ENCODE measurements around the gene MPND. TPM values are rescaled to one million over a fixed set of nuclear protein-coding genes. Genes with fewer than 3 reads are reported as not detected.

The MPND gene
- total RNA-seq, 6 experiments from 2014 or later, result 6.4 to 21.7 (median 19.6) TPM

DNA sequence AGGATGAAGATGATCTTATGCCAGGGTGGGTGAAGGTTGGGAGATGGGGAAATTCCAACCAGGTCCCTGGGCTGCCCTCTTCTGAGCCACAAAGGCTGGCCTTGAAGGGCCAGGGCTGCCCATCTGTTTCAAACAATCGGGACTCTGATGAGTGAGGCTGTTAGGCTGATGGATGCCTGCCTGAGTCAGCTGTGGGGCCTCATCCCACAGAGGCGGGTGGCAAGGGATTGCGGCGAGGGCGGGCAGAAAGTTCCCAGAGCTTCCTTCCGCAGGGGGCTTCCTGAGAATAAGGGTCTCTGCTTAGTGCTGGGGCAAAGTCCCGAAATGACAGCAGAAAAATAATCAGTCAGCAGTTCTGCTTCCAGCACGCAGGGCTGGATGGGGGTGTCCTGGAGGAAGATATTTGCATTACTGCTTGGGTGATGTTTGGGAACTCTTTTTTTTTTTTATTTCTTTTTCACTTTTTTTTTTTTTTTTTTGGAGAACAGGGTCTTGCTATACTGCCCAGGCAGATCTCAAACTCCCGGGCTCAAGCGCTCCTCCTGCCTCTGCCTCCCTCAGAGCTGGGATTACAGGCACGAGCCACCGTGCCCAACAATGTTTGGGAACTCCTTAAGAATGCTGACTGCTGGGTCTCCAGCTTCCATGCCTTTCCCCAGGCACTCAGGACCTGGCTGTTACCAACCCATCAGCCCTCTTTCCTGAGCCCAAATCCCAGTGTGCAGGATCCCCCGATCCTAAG, 42.9 kb downstream of the MPND start:
- 63% methylated on average over 7 of the region's 13 CpGs for WGBS (ENCODE audit: insufficient coverage, low coverage, low lambda C conversion rate, missing lambda C conversion rate)
- H3K27me3 ChIP-seq, result no peaks in the 10 kb centered on the region
- intact Hi-C loops (cut with DNase I), result no loop called here
- peaks cover 0 to 52% (median 29%) of the 10 kb centered on the region in 4 donors for H3K4me1 ChIP-seq
- ATAC-seq (no peak), DNase-seq (no peak)
- H3K27ac ChIP-seq, result no peak overlapping the region
- H3K9me3 ChIP-seq, result no peaks in the 10 kb centered on the region
- no peak overlapping the region for H3K4me3 ChIP-seq
- peaks cover 0 to 10% (median 3%) of the 10 kb centered on the region in 4 donors for H3K36me3 ChIP-seq
- TF ChIP-seq POLR2A (IDR thresholded peaks at IDR 0.05), result no peak
- TF ChIP-seq, protein P1, sequence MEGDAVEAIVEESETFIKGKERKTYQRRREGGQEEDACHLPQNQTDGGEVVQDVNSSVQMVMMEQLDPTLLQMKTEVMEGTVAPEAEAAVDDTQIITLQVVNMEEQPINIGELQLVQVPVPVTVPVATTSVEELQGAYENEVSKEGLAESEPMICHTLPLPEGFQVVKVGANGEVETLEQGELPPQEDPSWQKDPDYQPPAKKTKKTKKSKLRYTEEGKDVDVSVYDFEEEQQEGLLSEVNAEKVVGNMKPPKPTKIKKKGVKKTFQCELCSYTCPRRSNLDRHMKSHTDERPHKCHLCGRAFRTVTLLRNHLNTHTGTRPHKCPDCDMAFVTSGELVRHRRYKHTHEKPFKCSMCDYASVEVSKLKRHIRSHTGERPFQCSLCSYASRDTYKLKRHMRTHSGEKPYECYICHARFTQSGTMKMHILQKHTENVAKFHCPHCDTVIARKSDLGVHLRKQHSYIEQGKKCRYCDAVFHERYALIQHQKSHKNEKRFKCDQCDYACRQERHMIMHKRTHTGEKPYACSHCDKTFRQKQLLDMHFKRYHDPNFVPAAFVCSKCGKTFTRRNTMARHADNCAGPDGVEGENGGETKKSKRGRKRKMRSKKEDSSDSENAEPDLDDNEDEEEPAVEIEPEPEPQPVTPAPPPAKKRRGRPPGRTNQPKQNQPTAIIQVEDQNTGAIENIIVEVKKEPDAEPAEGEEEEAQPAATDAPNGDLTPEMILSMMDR (IDR thresholded peaks at IDR 0.05), result peak in 1 of 4 donors; percentile 5

DNA sequence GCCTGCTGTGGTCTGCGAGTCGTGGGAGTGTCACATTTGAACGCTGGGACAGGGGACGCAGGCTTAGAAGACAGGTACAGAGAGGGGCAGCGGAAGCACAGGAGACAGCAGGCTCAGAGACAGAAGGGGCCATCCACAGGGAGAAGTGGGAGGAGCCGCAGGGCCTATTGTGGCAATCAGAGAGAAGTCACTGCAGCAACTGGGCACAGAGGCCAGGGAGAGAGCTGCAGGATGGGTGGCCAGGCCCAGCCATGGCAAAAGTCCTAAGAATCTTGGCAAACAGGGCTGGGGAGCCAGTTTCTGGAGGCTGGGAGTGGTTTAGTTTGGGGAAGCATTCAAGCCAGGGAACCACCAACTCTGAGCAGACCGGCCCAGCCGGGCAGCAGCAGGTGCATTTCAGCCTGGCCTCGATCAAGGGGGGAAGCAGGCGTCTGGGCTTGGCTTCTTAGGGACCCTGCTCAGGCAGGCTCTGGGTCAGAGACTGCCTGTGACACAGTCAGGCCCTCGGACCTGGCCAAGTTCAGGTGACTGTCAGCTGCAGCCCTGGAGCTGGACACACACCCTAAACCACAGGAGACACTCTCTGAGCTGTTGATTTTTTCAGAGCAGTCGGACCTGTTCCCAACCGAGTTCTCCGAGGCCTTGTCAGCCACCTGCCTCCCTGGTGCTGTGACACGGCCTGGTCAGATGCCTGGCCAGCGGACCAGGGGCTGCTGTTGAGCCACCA, 45.1 kb downstream of the MPND start:
- peak overlapping the region; percentile 75 to 88 (median 79) for H3K27ac ChIP-seq
- 24% methylated on average over 10 of the region's 16 CpGs for WGBS (ENCODE audit: insufficient coverage, low coverage, low lambda C conversion rate, missing lambda C conversion rate)
- DNase-seq (peak; percentile 62 to 82 (median 80)), ATAC-seq (peak; percentile 38 to 65 (median 58))
- TF ChIP-seq POLR2A (IDR thresholded peaks at IDR 0.05), result peak; percentile 59
- TF ChIP-seq, protein P1 (IDR thresholded peaks at IDR 0.05), result no peak
- H3K4me1 ChIP-seq, result peaks cover 0 to 73% (median 42%) of the 10 kb centered on the region in 4 donors
- H3K9me3 ChIP-seq, result no peaks in the 10 kb centered on the region
- peaks cover 0 to 8% (median 3%) of the 10 kb centered on the region in 4 donors for H3K36me3 ChIP-seq
- no peaks in the 10 kb centered on the region for H3K27me3 ChIP-seq
- H3K4me3 ChIP-seq, result no peak overlapping the region
- intact Hi-C loops (cut with DNase I), result no loop called here

DNA sequence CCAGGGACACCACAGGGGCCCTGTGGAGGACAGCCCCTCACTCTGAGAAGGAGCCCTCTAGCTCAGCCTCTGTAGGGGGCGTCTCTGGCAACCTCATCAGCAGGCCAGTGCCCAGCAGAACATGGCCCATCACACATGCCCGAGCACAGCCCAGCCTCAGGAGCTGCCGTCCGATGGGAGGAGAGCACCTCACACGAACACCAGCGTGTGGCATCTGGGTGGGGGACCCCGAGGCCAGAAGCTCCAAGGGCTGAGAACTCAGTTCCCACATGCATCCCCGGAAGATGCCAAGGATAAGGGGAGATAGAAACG, 45.7 kb downstream of the MPND start:
- H3K27me3 ChIP-seq, result no peaks in the 10 kb centered on the region
- H3K36me3 ChIP-seq, result peaks cover 0 to 6% (median 3%) of the 10 kb centered on the region in 4 donors
- DNase-seq, result no peak
- TF ChIP-seq POLR2A (IDR thresholded peaks at IDR 0.05), result no peak
- TF ChIP-seq, protein P1 (IDR thresholded peaks at IDR 0.05), result no peak
- H3K4me1 ChIP-seq, result peaks cover 0 to 78% (median 42%) of the 10 kb centered on the region in 4 donors
- ATAC-seq, result no peak
- peak overlapping the region; percentile 75 to 88 (median 79) for H3K27ac ChIP-seq
- no peaks in the 10 kb centered on the region for H3K9me3 ChIP-seq
- 38% methylated on average over 4 of the region's 9 CpGs for WGBS (ENCODE audit: insufficient coverage, low coverage, low lambda C conversion rate, missing lambda C conversion rate)
- intact Hi-C loops (cut with DNase I), result no loop called here
- no peak overlapping the region for H3K4me3 ChIP-seq

DNA sequence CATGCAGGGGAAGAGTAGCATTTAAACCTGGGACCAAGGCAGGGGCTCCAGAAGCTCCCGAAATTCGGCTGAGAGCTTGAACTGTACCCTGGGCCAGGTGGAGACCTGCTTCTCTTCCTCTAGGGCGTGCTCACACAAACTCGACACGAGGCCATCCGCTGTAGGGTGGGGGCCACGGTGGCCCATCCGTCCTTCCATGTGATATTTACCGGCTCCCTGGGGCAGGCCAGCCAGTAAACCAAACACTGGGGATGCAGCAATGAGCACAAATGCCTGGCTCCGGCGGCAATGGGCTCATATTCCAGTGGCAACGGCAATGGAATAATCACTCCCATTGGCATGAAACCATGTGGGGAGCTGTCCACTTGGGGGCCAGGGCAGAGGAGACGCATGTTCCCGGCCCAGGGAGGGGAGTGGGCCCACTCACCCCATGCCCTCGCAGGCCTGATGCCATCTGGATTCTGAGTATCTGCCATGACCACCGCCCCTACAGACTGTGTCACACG, 46.2 kb downstream of the MPND start:
- Histone ChIP-seq H3K9me3 (no peaks in the 10 kb centered on the region), H3K36me3 (peaks cover 0 to 4% (median under 1%) of the 10 kb centered on the region in 4 donors), H3K27ac (peak overlapping the region; percentile 75 to 88 (median 79)), H3K4me1 (peaks cover 0 to 83% (median 42%) of the 10 kb centered on the region in 4 donors), H3K27me3 (no peaks in the 10 kb centered on the region), H3K4me3 (peak overlapping the region in 2 of 3 donors; percentile 19 to 36)
- 18% methylated on average over 2 of the region's 17 CpGs for WGBS (ENCODE audit: insufficient coverage, low coverage, low lambda C conversion rate, missing lambda C conversion rate)
- TF ChIP-seq, protein P1 (IDR thresholded peaks at IDR 0.05), result no peak
- peak in 1 of 3 donors; percentile 41 for DNase-seq
- intact Hi-C loops (cut with DNase I), result loop anchor here in 1 of 2 donors (10.0 kb wide), 1 partner anchor 55 kb away; the partner anchor contains the start of gene STAP2
- no peak for ATAC-seq
